GM12878 (cell line): Measurements from ENCODE around the gene PATL2. TPM values are rescaled to one million over a fixed set of nuclear protein-coding genes. Genes with fewer than 3 reads are reported as not detected.
"Not testable (repeated sequence)": the region's sequence is repeated elsewhere in the genome, so short reads cannot be mapped to it uniquely, and the experiment has no call there.

ENCODE experiments used
- ATAC-seq: fragments of 200-7000 bp; cut with Tn5 transposase; 3 replicates; pipeline ENCODE4 v1.9.1; 2020; ENCODE audit warnings: mild to moderate bottlenecking, moderate library complexity
- BruUV-seq: library from RNA; stranded (reverse); fragments of 400-500 nt; replicated peaks from 2 replicates; lab custom pipeline; 2021; lab: Mats Ljungman, UMichigan
- CTCF ChIA-PET: fragments of 300-600 bp; sonication (Branson Sonifier 250); formaldehyde crosslinking; extraction: SDS; loops from one replicate; lab custom pipeline; 2021; ENCODE audit warnings: inconsistent platforms; lab: Yijun Ruan, JAX
- POLR2A ChIA-PET: fragments of 350-600 bp; formaldehyde crosslinking; extraction: SDS; loops from one replicate; lab custom pipeline; 2021; ENCODE audit warnings: inconsistent platforms; lab: Charles Lee
- RAD21 ChIA-PET: fragments of 300-600 bp; sonication (Branson Sonifier 250); formaldehyde crosslinking; loops from one replicate; lab custom pipeline; 2023; ENCODE audit warnings: antibody characterized with exemption; ENCODE audit not compliant: unreplicated experiment; lab: Charles Lee
- SMC1A ChIA-PET: fragments of 300-600 bp; sonication (Branson Sonifier 250); formaldehyde crosslinking; loops from one replicate; lab custom pipeline; 2023; ENCODE audit not compliant: unreplicated experiment, uncharacterized antibody; lab: Charles Lee
- DNase-seq: peaks from one replicate; pipeline ENCODE4 v3.0.0-alpha.2; 2011; ENCODE audit warnings: low read depth, low spot score
- FAIRE-seq: peaks from 3 replicates; lab custom pipeline; 2011; peaks lifted over from hg19 to GRCh38; lab: Jason Lieb, UNC
- H2AFZ ChIP-seq: 2 replicates; pipeline ENCODE4 v1.6.0; 2011; ENCODE audit warnings: low read depth, low read length, control low read depth; ENCODE audit not compliant: control insufficient read depth
- H3K27ac ChIP-seq: 2 replicates; pipeline ENCODE4 v1.5.1; 2011; ENCODE audit warnings: control low read depth; ENCODE audit not compliant: control insufficient read depth, insufficient read depth
- H3K27me3 ChIP-seq, 2 experiments: replicated peaks in 1 of 2; 2 replicates each; pipeline versions ENCODE4 v1.6.0 to v1.6.1; 2011; ENCODE audit warnings: low read length in 1 of 2; ENCODE audit not compliant: control insufficient read depth in 2 of 2, insufficient read depth in 2 of 2
- H3K36me3 ChIP-seq, 2 experiments: 2 replicates each; pipeline ENCODE4 v1.5.1; 2011; ENCODE audit warnings: low read length in 1 of 2; ENCODE audit not compliant: control insufficient read depth in 2 of 2, insufficient read depth in 2 of 2
- H3K4me1 ChIP-seq: 2 replicates; pipeline ENCODE4 v1.6.1; 2011; ENCODE audit warnings: mild to moderate bottlenecking, low read length, moderate library complexity, mixed read lengths; ENCODE audit not compliant: control insufficient read depth, insufficient read depth
- H3K4me2 ChIP-seq: 2 replicates; pipeline ENCODE4 v1.6.0; 2011; ENCODE audit warnings: control low read depth; ENCODE audit not compliant: control insufficient read depth, insufficient read depth
- H3K4me3 ChIP-seq: fragments of 200-600 bp; sonication (generic); 2 replicates; pipeline ENCODE4 v1.5.1; 2016
- H3K79me2 ChIP-seq: 2 replicates; pipeline ENCODE4 v1.6.0; 2011; ENCODE audit warnings: low read length; ENCODE audit not compliant: control insufficient read depth, insufficient read depth
- H3K9ac ChIP-seq: 2 replicates; pipeline ENCODE4 v1.8.0; 2011; ENCODE audit warnings: low read length, control low read depth, mixed read lengths; ENCODE audit not compliant: control insufficient read depth, insufficient read depth
- H3K9me3 ChIP-seq: replicated peaks from 3 replicates; pipeline ENCODE4 v1.5.1; 2011; ENCODE audit warnings: mild to moderate bottlenecking, low read length; ENCODE audit not compliant: control insufficient read depth, insufficient read depth
- H4K20me1 ChIP-seq: 2 replicates; pipeline ENCODE4 v1.6.0; 2011; ENCODE audit not compliant: control insufficient read depth, insufficient read depth
- CBX5 ChIP-seq: sonication (generic); IDR thresholded peaks from 2 replicates; pipeline ENCODE4 v1.6.1; 2016; ENCODE audit warnings: low read depth, moderate library complexity, mild to moderate bottlenecking, inconsistent platforms
- CEBPB ChIP-seq, 2 experiments: fragments of 150-350 bp in 1 of 2; IDR thresholded peaks; 2 replicates each; pipeline ENCODE4 v1.6.1; 2012 to 2014; ENCODE audit warnings: low read depth in 2 of 2, low read length in 2 of 2, borderline replicate concordance in 1 of 2, inconsistent platforms in 1 of 2
- CEBPZ ChIP-seq: fragments of 150-350 bp; IDR thresholded peaks from 2 replicates; pipeline ENCODE4 v1.6.1; 2016; ENCODE audit warnings: low read depth, low read length
- HDGF ChIP-seq: fragments of 450-650 bp; IDR thresholded peaks from 2 replicates; pipeline ENCODE4 v1.6.1; 2016; ENCODE audit warnings: antibody characterized with exemption
- JUNB ChIP-seq: IDR thresholded peaks from 2 replicates; pipeline ENCODE4 v1.6.1; 2016; ENCODE audit warnings: antibody characterized with exemption, mild to moderate bottlenecking
- KDM1A ChIP-seq: fragments of 200-600 bp; sonication (generic); IDR thresholded peaks from 2 replicates; pipeline ENCODE4 v1.6.1; 2016; ENCODE audit warnings: borderline replicate concordance
- PML ChIP-seq: IDR thresholded peaks from 2 replicates; pipeline ENCODE4 v1.6.1; 2012; ENCODE audit warnings: low read length, inconsistent platforms
- SUPT20H ChIP-seq: IDR thresholded peaks from 2 replicates; pipeline ENCODE4 v1.6.1; 2011; ENCODE audit warnings: low read depth, mild to moderate bottlenecking, low read length, moderate library complexity, borderline replicate concordance; ENCODE audit not compliant: control insufficient read depth
- USF1 ChIP-seq: IDR thresholded peaks from 2 replicates; pipeline ENCODE4 v1.6.1; 2011; ENCODE audit warnings: borderline replicate concordance, low read depth, mild to moderate bottlenecking, moderate library complexity, mixed read lengths, low read length; ENCODE audit not compliant: insufficient read depth; ENCODE audit errors: extremely low read length
- ZNF384 ChIP-seq: IDR thresholded peaks from 2 replicates; pipeline ENCODE4 v1.6.1; 2012; ENCODE audit warnings: low read depth, mild to moderate bottlenecking, low read length, improper control_type of control experiment, borderline replicate concordance
- in situ Hi-C: fragments of 300-500 bp; cut with MboI; formaldehyde crosslinking; loops from 9 replicates; pipeline ENCODE4 v1.14.3; 2018; ENCODE audit warnings: mixed read lengths
- intact Hi-C: fragments of 100-400 bp; cut with micrococcal nuclease; formaldehyde crosslinking; loops from one replicate; pipeline ENCODE4 v1.14.2; 2022; ENCODE audit not compliant: unreplicated experiment
- polyA plus RNA-seq, 11 experiments: library from polyadenylated mRNA; depleted of rRNA in 4 of 11; unstranded in 6 of 11; stranded (reverse) in 5 of 11; fragments of >200 nt; fragmentation: Nextera tagmentation in 4 of 11; fragmentation: Illumina TruSeq in 1 of 11; extraction: Ambion mirVana in 4 of 11; extraction: Trizol in 1 of 11; gene quantifications; 1 replicate in 1 of 11; 2 replicates in 10 of 11; pipeline versions ENCODE4 v1.2.1 to v1.2.3, GENCODE V29; 2011 to 2016; ENCODE audit warnings: inconsistent platforms in 2 of 11, missing spikeins in 2 of 11, low read depth in 1 of 11
- total RNA-seq, 4 experiments: library from RNA; depleted of rRNA in 3 of 4; stranded (reverse); fragments of >200 nt in 3 of 4; fragmentation: Illumina TruSeq in 1 of 4; extraction: Trizol in 1 of 4; gene quantifications; 2 replicates each; pipeline versions ENCODE4 v1.2.1 to v1.2.3, GENCODE V29; 2013 to 2021

PATL2 gene
- total and polyA plus RNA-seq, 10 of the 15 experiments (the other 5 are each of a cell fraction or from before 2014, with no cell fraction given), result 4.2 to 16.2 (median 12.1) TPM

GRCh38 chr15:44705986-44706385, 5.1 kb downstream of the PATL2 start (continued):
- no peak for TF ChIP-seq CEBPZ
- no peak for TF ChIP-seq CBX5
- no peak for TF ChIP-seq USF1
- no peak for TF ChIP-seq CEBPB (IDR thresholded peaks at IDR 0.05; ENCODE audit: borderline replicate concordance in 1 of 2, low read depth in 2 of 2, low read length in 2 of 2)
- TF ChIP-seq PML, result no peak
- no peak for TF ChIP-seq HDGF
- no peak for TF ChIP-seq KDM1A
- TF ChIP-seq SUPT20H, result no peak
- no peak for TF ChIP-seq ZNF384

GRCh38 chr15:44700676-44701075, 10.4 kb downstream of the PATL2 start:
- H2AFZ ChIP-seq, H3K4me3 ChIP-seq, H4K20me1 ChIP-seq, H3K27ac ChIP-seq, H3K4me1 ChIP-seq, H3K79me2 ChIP-seq, RAD21 ChIA-PET, intact Hi-C loops, H3K9me3 ChIP-seq, FAIRE-seq, H3K4me2 ChIP-seq, H3K27me3 ChIP-seq, POLR2A ChIA-PET, ATAC-seq, H3K9ac ChIP-seq, DNase-seq, in situ Hi-C loops, BruUV-seq, H3K36me3 ChIP-seq: not testable (repeated sequence)
- ChIA-PET CTCF (interaction anchor here (0.8 to 1.2 kb wide), 2 partner anchors 8 to 38 kb away, joined by 3 read pairs; no protein-coding TSS in a partner anchor), SMC1A (interaction anchor here (1.0 kb wide), 1 partner anchor 44 kb away, joined by 3 read pairs; no protein-coding TSS in a partner anchor)
- peak; percentile 31; the same call in 1 of the 2 replicates for TF ChIP-seq JUNB
